ENCODE results near the gene LKAAEAR1.

The LKAAEAR1 gene

DNA sequence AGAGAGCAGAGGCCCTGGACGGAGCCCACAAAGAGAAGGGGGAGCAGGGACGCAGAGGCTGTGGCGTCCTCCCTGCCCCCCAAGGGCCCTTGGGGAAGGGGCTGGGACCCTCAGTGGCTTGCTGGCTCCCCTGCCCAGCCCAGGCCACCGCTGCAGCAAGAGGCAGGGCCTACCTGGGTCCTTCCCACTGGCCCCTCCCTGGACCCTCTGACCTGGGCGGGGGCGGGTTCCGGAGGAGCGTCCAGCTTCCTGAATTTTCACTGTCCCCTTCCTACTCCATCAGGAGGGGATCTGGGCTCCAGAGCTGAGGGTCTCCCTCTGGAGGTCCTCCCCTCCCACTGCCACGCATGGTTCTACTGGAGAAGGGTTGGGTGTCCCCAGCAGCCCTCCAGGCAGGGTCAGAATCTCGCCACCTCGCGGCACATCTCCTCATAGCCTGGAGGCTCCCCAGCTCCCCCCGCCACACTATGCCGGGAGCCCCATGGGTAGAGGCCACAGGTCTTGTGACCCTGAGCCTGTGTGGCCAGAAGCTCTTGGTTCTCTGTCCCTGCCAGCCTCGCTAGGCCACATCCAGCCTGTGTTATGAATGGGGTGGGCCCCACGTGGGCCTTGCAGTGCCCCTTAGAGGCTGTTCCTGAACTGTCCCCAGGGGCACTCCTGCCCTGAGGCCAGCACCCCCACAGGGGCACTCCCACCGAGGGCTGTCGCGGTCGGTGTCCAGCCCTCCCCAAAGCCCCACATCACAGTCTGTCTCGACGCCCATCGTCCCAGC lies 33.8 kb downstream of the LKAAEAR1 start:
- no peak for DNase-seq (ENCODE audit: low read depth)
- no peak overlapping the region for H3K4me3 ChIP-seq (ENCODE audit: low read length)
- TF ChIP-seq, protein P1, sequence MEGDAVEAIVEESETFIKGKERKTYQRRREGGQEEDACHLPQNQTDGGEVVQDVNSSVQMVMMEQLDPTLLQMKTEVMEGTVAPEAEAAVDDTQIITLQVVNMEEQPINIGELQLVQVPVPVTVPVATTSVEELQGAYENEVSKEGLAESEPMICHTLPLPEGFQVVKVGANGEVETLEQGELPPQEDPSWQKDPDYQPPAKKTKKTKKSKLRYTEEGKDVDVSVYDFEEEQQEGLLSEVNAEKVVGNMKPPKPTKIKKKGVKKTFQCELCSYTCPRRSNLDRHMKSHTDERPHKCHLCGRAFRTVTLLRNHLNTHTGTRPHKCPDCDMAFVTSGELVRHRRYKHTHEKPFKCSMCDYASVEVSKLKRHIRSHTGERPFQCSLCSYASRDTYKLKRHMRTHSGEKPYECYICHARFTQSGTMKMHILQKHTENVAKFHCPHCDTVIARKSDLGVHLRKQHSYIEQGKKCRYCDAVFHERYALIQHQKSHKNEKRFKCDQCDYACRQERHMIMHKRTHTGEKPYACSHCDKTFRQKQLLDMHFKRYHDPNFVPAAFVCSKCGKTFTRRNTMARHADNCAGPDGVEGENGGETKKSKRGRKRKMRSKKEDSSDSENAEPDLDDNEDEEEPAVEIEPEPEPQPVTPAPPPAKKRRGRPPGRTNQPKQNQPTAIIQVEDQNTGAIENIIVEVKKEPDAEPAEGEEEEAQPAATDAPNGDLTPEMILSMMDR (conservative IDR thresholded peaks at IDR 0.05; ENCODE audit: low read depth, low read length) = no peak

DNA sequence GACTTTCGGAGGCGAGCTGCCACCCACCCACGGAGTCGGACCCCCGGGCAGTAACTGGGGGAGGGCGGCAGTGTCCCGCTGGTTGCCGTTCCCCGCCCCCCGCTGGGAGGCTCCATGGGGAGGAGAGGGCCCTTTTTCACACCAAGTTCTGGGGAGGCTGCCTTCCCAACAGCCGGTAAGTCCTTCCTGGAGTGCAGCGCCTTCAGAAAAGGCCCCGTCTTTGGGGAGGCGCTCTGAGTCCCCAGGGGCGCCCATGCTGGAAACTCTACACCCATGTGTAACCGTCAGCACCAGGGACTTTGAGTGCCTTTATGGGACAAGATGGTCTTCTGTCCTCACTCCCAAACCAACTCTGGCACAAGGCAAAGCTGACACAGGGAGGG lies 34.3 kb downstream of the LKAAEAR1 start:
- DNase-seq (ENCODE audit: low read depth) = no peak
- TF ChIP-seq, protein P1 (conservative IDR thresholded peaks at IDR 0.05; ENCODE audit: low read depth, low read length) = no peak
- no peak overlapping the region for H3K4me3 ChIP-seq (ENCODE audit: low read length)

DNA sequence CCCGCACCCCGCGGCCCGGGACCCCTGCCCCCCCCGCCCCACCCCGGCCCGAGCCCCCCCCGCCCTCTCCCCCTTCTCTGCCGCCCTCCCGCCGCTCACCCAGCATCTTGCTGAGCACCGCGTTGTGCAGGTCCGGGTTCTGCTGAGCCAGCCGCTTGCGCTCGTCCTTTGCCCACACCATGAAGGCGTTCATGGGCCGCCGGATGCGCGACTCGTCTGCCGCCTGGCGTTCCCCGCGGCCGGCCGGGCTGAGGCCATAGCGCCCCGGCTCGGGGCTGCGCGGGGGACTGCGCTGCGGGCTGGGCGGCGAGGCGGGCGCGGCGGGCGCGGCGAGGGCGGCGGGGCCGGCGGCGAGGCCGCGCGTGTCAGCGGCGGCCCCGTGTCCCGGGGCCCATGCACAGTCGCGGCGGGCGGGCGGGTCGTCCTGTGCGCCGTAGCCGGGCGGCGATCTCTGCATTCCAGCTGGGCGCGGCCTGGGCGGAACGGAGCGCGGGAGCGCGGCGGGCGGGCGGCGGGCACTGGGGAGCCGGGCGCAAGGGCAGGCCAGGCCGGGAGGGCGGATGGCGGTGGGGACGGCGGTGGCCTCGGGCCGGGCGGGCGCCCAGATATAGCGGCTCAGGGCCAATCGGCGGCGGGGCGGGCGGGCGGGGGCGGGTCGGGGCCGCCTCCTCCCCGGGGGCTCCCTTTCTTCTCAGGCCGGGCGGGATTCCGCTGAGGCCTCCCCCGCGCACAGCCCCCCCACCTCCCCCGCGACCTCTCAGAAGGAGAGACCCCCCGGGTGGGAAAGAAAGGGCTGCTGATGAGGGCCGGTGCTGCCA lies 34.9 kb downstream of the LKAAEAR1 start, which contains the start of gene SOX18:
TSS of gene SOX18 (minus strand) at position 580 of the 818 bp plus-strand sequence. CDS start at position 457, 123 bp downstream.
- H3K4me3 ChIP-seq (ENCODE audit: low read length) = no peak within 1 kb of the TSS
- TF ChIP-seq, protein P1 (conservative IDR thresholded peaks at IDR 0.05; ENCODE audit: low read depth, low read length) = no peak
- DNase-seq (ENCODE audit: low read depth) = no peak

DNA sequence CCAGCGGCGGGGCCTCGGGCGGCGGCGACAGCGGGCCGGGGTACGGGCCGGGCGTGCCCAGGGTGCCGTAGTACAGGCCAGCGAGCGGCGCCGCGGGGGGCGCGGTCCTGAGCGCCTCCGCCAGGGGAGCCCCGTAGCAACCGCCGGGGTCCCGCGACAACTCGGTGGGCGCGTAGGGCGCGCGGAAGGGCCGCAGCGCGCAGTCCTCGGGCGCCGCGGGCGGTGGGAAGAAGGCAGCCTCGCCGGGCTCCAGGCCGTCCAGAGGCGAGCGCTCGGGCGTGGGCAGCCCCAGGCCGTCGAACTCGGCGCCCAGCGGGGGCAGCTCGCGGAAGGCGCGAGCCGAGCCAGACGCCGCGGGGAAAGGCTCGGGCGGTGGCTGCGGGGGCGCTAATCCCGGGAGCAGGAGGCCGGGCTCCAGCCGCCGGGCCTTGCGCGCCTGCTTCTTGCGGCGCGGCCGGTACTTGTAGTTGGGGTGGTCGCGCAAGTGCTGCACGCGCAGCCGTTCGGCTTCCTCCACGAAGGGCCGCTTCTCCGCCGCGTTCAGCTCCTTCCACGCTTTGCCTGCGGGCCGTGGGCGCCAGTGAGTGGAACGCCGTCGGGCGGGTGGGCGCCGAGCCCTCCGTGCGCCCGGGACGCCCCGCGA lies 35.7 kb downstream of the LKAAEAR1 start:
- H3K4me3 ChIP-seq (ENCODE audit: low read length) = no peak overlapping the region
- no peak for DNase-seq (ENCODE audit: low read depth)
- TF ChIP-seq, protein P1 (conservative IDR thresholded peaks at IDR 0.05; ENCODE audit: low read depth, low read length) = no peak

DNA sequence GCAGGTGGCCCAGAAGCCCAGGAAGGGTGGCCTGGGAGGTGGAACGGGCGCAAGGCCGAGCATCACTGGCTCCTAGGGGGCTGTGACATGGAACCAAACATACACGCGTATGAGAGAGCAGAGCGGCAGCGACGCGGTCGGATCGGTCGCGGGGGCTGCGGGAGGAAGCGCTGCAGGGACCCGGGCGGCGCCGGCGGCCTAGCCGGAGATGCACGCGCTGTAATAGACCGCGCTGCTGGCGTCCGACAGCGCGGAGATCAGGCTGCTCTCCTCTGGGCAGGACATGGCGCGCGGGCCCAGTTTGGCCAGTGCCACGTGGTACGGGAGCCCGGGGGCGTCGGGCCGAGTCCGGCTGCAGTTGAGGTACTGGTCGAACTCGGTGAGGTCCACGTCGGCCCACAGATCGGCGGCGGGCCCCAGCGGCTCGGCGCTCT lies 36.2 kb downstream of the LKAAEAR1 start:
- H3K4me3 ChIP-seq (ENCODE audit: low read length) = no peak overlapping the region
- TF ChIP-seq, protein P1 (conservative IDR thresholded peaks at IDR 0.05; ENCODE audit: low read depth, low read length) = no peak
- no peak for DNase-seq (ENCODE audit: low read depth)

DNA sequence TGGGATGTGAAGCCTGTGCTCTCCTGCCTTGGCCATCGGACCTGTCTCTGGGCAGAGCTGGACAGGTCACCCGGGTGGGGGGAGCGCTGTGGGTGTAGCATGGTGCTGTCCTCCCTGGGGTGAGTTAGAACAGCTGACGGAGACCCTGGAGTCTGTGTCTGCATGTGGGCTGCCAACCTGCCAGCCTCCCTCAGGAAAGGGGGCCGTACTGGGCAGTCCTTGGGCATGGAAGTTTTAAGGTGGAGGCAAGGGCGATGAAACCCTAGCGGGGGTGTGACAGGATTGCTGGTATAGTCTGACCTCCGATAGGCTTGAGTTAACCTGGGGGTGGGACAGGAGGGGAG lies 37.2 kb downstream of the LKAAEAR1 start:
- TF ChIP-seq, protein P1 (conservative IDR thresholded peaks at IDR 0.05; ENCODE audit: low read depth, low read length) = no peak
- H3K4me3 ChIP-seq (ENCODE audit: low read length) = no peak overlapping the region
- no peak for DNase-seq (ENCODE audit: low read depth)
